H9 (cell line): ENCODE measurements around the gene SV2C. TPM values are rescaled to one million over a fixed set of nuclear protein-coding genes. Genes with fewer than 3 reads are reported as not detected.
A peak's percentile ranks its signal among the peaks of the same experiment; 100 is the strongest.

ENCODE experiments used
- DNase-seq: peaks from one replicate; pipeline ENCODE4 v3.0.0-alpha.2; 2017
- H2AFZ ChIP-seq: one replicate; pipeline ENCODE4 v1.6.1; 2013; ENCODE audit warnings: mild to moderate bottlenecking, low read length, control low read depth, moderate library complexity
- H2AK5ac ChIP-seq: 2 replicates; pipeline ENCODE4 v1.6.1; 2013; ENCODE audit warnings: low read length, control low read depth, mixed read lengths; ENCODE audit not compliant: insufficient read length
- H2BK120ac ChIP-seq: one replicate; pipeline ENCODE4 v1.6.1; 2013; ENCODE audit warnings: low read depth, mild to moderate bottlenecking, low read length, control low read depth, inconsistent platforms; ENCODE audit not compliant: poor library complexity, severe bottlenecking
- H2BK12ac ChIP-seq: 2 replicates; pipeline ENCODE4 v1.6.1; 2013; ENCODE audit warnings: low read length, control low read depth, mixed read lengths, low read depth; ENCODE audit not compliant: insufficient read length
- H2BK15ac ChIP-seq: 2 replicates; pipeline ENCODE4 v1.6.1; 2013; ENCODE audit warnings: low read depth, low read length, control low read depth
- H2BK20ac ChIP-seq: one replicate; pipeline ENCODE4 v1.6.1; 2013; ENCODE audit warnings: low read depth, mild to moderate bottlenecking, low read length, control low read depth, inconsistent platforms; ENCODE audit not compliant: poor library complexity, severe bottlenecking
- H2BK5ac ChIP-seq: 2 replicates; pipeline ENCODE4 v1.6.1; 2013; ENCODE audit warnings: low read length, control low read depth, mixed read lengths; ENCODE audit not compliant: insufficient read length
- H3K14ac ChIP-seq: 2 replicates; pipeline ENCODE4 v1.6.1; 2013; ENCODE audit warnings: low read length, control low read depth; ENCODE audit not compliant: insufficient read depth
- H3K18ac ChIP-seq: 2 replicates; pipeline ENCODE4 v1.6.1; 2013; ENCODE audit warnings: low read depth, mild to moderate bottlenecking, mixed read lengths, low read length, control low read depth; ENCODE audit not compliant: insufficient read length
- H3K23ac ChIP-seq: 2 replicates; pipeline ENCODE4 v1.6.1; 2013; ENCODE audit warnings: low read length, control low read depth, mixed read lengths, low read depth; ENCODE audit not compliant: insufficient read length
- H3K23me2 ChIP-seq: 2 replicates; pipeline ENCODE4 v1.6.1; 2013; ENCODE audit warnings: low read depth, mild to moderate bottlenecking, mixed read lengths, low read length, control low read depth; ENCODE audit not compliant: insufficient read length, poor library complexity, severe bottlenecking
- H3K27ac ChIP-seq: 2 replicates; pipeline ENCODE4 v1.5.1; 2013; ENCODE audit warnings: low read length, control low read depth, mixed read lengths, low read depth; ENCODE audit not compliant: insufficient read length
- H3K27me3 ChIP-seq: 2 replicates; pipeline ENCODE4 v1.6.1; 2013; ENCODE audit warnings: low read length, control low read depth, inconsistent platforms; ENCODE audit not compliant: insufficient read depth
- H3K4ac ChIP-seq: 2 replicates; pipeline ENCODE4 v1.6.1; 2013; ENCODE audit warnings: low read depth, mild to moderate bottlenecking, control low read depth, inconsistent platforms, low read length, moderate library complexity
- H3K4me1 ChIP-seq: 2 replicates; pipeline ENCODE4 v1.6.1; 2013; ENCODE audit warnings: low read length, control low read depth, inconsistent platforms; ENCODE audit not compliant: insufficient read depth
- H3K4me2 ChIP-seq: 2 replicates; pipeline ENCODE4 v1.6.1; 2013; ENCODE audit warnings: low read length, control low read depth, mixed read lengths; ENCODE audit not compliant: insufficient read length, insufficient read depth
- H3K56ac ChIP-seq: 2 replicates; pipeline ENCODE4 v1.6.1; 2013; ENCODE audit warnings: low read depth, mild to moderate bottlenecking, mixed read lengths, low read length, control low read depth; ENCODE audit not compliant: insufficient read length
- H3K79me1 ChIP-seq: 2 replicates; pipeline ENCODE4 v1.6.1; 2013; ENCODE audit warnings: low read depth, mild to moderate bottlenecking, moderate library complexity, low read length, control low read depth, inconsistent platforms; ENCODE audit not compliant: insufficient read depth, poor library complexity, severe bottlenecking
- H3K79me2 ChIP-seq: 2 replicates; pipeline ENCODE4 v1.6.1; 2013; ENCODE audit warnings: low read length, control low read depth, inconsistent platforms; ENCODE audit not compliant: insufficient read depth
- H3K9ac ChIP-seq: 2 replicates; pipeline ENCODE4 v1.6.1; 2013; ENCODE audit warnings: low read length, control low read depth, mixed read lengths; ENCODE audit not compliant: insufficient read length; ENCODE audit errors: extremely low read depth
- H3K9me3 ChIP-seq: one replicate; pipeline ENCODE4 v1.6.1; 2013; ENCODE audit warnings: low read depth, low read length, inconsistent platforms; ENCODE audit not compliant: control insufficient read depth
- H3T11ph ChIP-seq: one replicate; pipeline ENCODE4 v1.6.1; 2013; ENCODE audit warnings: mild to moderate bottlenecking, low read length, control low read depth, inconsistent platforms
- H4K20me1 ChIP-seq: one replicate; pipeline ENCODE4 v1.6.1; 2013; ENCODE audit not compliant: control insufficient read depth, insufficient read length, insufficient read depth
- H4K5ac ChIP-seq: 2 replicates; pipeline ENCODE4 v1.6.1; 2013; ENCODE audit warnings: low read depth, mild to moderate bottlenecking, mixed read lengths, low read length, control low read depth; ENCODE audit not compliant: insufficient read length
- H4K8ac ChIP-seq: replicated peaks from 2 replicates; pipeline ENCODE4 v1.6.1; 2013; ENCODE audit warnings: low read length, control low read depth, mixed read lengths, low read depth; ENCODE audit not compliant: insufficient read length
- H4K91ac ChIP-seq: 2 replicates; pipeline ENCODE4 v1.6.1; 2013; ENCODE audit warnings: low read depth, mild to moderate bottlenecking, moderate library complexity, mixed read lengths, low read length, control low read depth; ENCODE audit not compliant: insufficient read length
- H3K27ac Mint-ChIP-seq, 3 experiments: 2 replicates in 2 of 3; 3 replicates in 1 of 3; pipeline ENCODE4 v1.8.0; 2020 to 2021; ENCODE audit warnings: mixed read lengths in 3 of 3, mild to moderate bottlenecking in 1 of 3, moderate library complexity in 1 of 3
- H3K27me3 Mint-ChIP-seq: 2 replicates; pipeline ENCODE4 v1.8.0; 2021; ENCODE audit warnings: low read depth, mild to moderate bottlenecking, moderate library complexity, mixed read lengths
- H3K36me3 Mint-ChIP-seq, 3 experiments: 2 replicates in 2 of 3; 3 replicates in 1 of 3; pipeline ENCODE4 v1.8.0; 2020 to 2021; ENCODE audit warnings: low read depth in 3 of 3, mixed read lengths in 3 of 3; ENCODE audit not compliant: insufficient read depth in 1 of 3
- H3K4me1 Mint-ChIP-seq, 2 experiments: 2 replicates each; pipeline ENCODE4 v1.8.0; 2020; ENCODE audit warnings: mixed read lengths in 2 of 2
- H3K4me3 Mint-ChIP-seq, 2 experiments: 2 replicates in 1 of 2; 3 replicates in 1 of 2; pipeline ENCODE4 v1.8.0; 2020 to 2021; ENCODE audit warnings: mild to moderate bottlenecking in 2 of 2, mixed read lengths in 2 of 2, moderate library complexity in 1 of 2
- H3K9me3 Mint-ChIP-seq, 2 experiments: 2 replicates in 1 of 2; 3 replicates in 1 of 2; pipeline ENCODE4 v1.8.0; 2020; ENCODE audit warnings: mild to moderate bottlenecking in 2 of 2, mixed read lengths in 2 of 2, moderate library complexity in 1 of 2
- WGBS: extraction: QIAGEN DNeasy Blood & Tissue Kit; methylation state at CpG from one replicate; pipeline ENCODE4 v1.1.7; 2013; ENCODE audit warnings: missing lambda C conversion rate, low lambda C conversion rate, mixed read lengths; ENCODE audit not compliant: insufficient read length; ENCODE audit errors: extremely low coverage; 5-methylcytosine and 5-hydroxymethylcytosine counted together
- total RNA-seq: library from RNA; stranded (reverse); gene quantifications from 2 replicates; pipeline ENCODE4 v1.2.1, GENCODE V29; 2021
- TF ChIP-seq, protein P1 (sequence below): fragments of 200-600 bp; sonication (generic); conservative IDR thresholded peaks from 3 replicates; pipeline ENCODE4 v1.8.0; 2021; ENCODE audit warnings: antibody characterized with exemption, mild to moderate bottlenecking

Gene SV2C
- total RNA-seq, 1 experiment from 2014 or later = 0.09 TPM

DNA sequence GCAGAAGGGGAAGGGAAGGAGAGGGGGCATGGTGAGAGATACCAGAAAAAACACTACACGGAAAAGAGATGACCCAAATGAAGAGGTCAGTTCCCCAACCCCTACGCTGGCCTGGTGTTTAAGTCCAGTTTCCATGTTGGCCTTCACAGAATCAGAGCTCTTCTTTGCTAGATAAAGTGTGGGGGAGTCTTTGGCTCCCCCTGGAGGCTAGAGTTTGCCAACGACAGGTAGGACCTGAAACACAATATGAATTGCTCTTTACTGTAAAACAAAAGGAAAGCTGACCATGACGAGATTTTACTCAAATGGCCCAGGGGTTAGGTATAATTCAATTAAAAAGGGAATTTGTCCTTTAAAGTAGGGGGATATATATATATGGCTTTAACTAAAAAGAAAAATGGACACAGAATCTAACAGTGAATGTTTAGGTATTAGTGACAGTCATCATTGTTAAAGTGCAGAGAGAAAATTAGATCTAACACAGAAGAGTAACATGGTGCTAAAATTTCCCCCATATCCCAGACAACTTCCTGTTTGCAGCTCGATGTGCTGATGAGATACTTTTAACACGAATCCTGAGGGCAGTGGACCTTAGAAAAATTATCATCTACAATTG is 92.0 kb downstream of the SV2C start:
- Histone ChIP-seq H2BK20ac (no peak overlapping the region), H3K27me3 (no peaks in the 10 kb centered on the region), H3K79me2 (no peaks in the 10 kb centered on the region), H2BK5ac (no peak overlapping the region), H2AFZ (no peak overlapping the region), H3K79me1 (no peaks in the 10 kb centered on the region), H2BK12ac (no peak overlapping the region), H3K14ac (no peak overlapping the region), H2BK15ac (no peak overlapping the region), H3K9ac (no peak overlapping the region), H3K4me1 (no peaks in the 10 kb centered on the region), H3K27ac (no peak overlapping the region), H2BK120ac (no peak overlapping the region), H3K23ac (no peak overlapping the region), H3T11ph (no peak overlapping the region), H4K91ac (no peak overlapping the region), H3K4ac (no peak overlapping the region), H2AK5ac (no peak overlapping the region), H3K23me2 (no peaks in the 10 kb centered on the region), H3K9me3 (no peaks in the 10 kb centered on the region), H4K8ac (no peak overlapping the region), H3K4me2 (no peak overlapping the region), H4K5ac (no peak overlapping the region), H3K56ac (no peak overlapping the region), H3K18ac (no peak overlapping the region), H4K20me1 (no peaks in the 10 kb centered on the region)
- Mint-ChIP-seq H3K4me1 (peaks cover 10 to 14% of the 10 kb centered on the region in 2 experiments), H3K4me3 (no peak overlapping the region), H3K9me3 (0 out of 5 replicates have a peak, but pooled peaks cover 0 to 7% of the 10 kb centered on the region in 2 experiments), H3K27ac (no peak overlapping the region), H3K27me3 (no peaks in the 10 kb centered on the region), H3K36me3 (no peaks in the 10 kb centered on the region; a peak in 1 of 7 replicates)
- TF ChIP-seq, protein P1, sequence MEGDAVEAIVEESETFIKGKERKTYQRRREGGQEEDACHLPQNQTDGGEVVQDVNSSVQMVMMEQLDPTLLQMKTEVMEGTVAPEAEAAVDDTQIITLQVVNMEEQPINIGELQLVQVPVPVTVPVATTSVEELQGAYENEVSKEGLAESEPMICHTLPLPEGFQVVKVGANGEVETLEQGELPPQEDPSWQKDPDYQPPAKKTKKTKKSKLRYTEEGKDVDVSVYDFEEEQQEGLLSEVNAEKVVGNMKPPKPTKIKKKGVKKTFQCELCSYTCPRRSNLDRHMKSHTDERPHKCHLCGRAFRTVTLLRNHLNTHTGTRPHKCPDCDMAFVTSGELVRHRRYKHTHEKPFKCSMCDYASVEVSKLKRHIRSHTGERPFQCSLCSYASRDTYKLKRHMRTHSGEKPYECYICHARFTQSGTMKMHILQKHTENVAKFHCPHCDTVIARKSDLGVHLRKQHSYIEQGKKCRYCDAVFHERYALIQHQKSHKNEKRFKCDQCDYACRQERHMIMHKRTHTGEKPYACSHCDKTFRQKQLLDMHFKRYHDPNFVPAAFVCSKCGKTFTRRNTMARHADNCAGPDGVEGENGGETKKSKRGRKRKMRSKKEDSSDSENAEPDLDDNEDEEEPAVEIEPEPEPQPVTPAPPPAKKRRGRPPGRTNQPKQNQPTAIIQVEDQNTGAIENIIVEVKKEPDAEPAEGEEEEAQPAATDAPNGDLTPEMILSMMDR = peak; percentile 93
- WGBS = no CpG with 5 or more reads among the region's 6 CpGs
- peak; percentile 68 for DNase-seq
